GM12865 (cell line): ENCODE data around the gene TMED1.

Experiments
- DNase-seq: peaks from one replicate; pipeline ENCODE4 v3.0.0; 2010; ENCODE audit warnings: low read depth
- H3K4me3 ChIP-seq: 2 replicates; pipeline ENCODE4 v1.5.1; 2011; ENCODE audit warnings: mild to moderate bottlenecking, low read depth, low read length, control low read depth
- CTCF ChIP-seq: IDR thresholded peaks from 2 replicates; pipeline ENCODE4 v1.5.1; 2011; ENCODE audit warnings: low read length, control low read depth, low read depth, inconsistent platforms; ENCODE audit not compliant: insufficient read depth; ENCODE audit errors: missing control alignments

Gene TMED1

GRCh38 chr19:10812902-10813404 lies 23.1 kb downstream of the TMED1 start:
- no peak for TF ChIP-seq CTCF
- DNase-seq = no peak
- H3K4me3 ChIP-seq = no peak overlapping the region

- no peak overlapping the region for H3K4me3 ChIP-seq
- DNase-seq = no peak
- TF ChIP-seq CTCF = no peak
Measured at GRCh38 chr19:10812196-10812595, 23.8 kb downstream of the TMED1 start.

GRCh38 chr19:10811391-10812111 lies 24.5 kb downstream of the TMED1 start:
- no peak overlapping the region for H3K4me3 ChIP-seq

GRCh38 chr19:10809651-10810285 lies 26.2 kb downstream of the TMED1 start:
- no peak for DNase-seq

More at GRCh38 chr19:10811391-10812111, 24.5 kb downstream of the TMED1 start:
- DNase-seq = no peak
- TF ChIP-seq CTCF = no peak

GRCh38 chr19:10808937-10809649 lies 26.9 kb downstream of the TMED1 start:
- DNase-seq = no peak
- TF ChIP-seq CTCF = no peak
- H3K4me3 ChIP-seq = no peak overlapping the region

More at GRCh38 chr19:10809651-10810285, 26.2 kb downstream of the TMED1 start:
- TF ChIP-seq CTCF = no peak
- no peak overlapping the region for H3K4me3 ChIP-seq

- no peak for TF ChIP-seq CTCF
- H3K4me3 ChIP-seq = no peak overlapping the region
- no peak for DNase-seq
Measured at GRCh38 chr19:10805758-10806247, 30.2 kb downstream of the TMED1 start.
